Rectal smooth muscle tissue (tissue), 1 donor: ENCODE measurements around the gene PYGL.
"Not testable (repeated sequence)": the region's sequence is repeated elsewhere in the genome, so short reads cannot be mapped to it uniquely, and the experiment has no call there.

Experiments
- H3K27ac ChIP-seq: one replicate; pipeline ENCODE4 v1.7.0; 2013; ENCODE audit warnings: low read depth, low read length, inconsistent platforms
- H3K27me3 ChIP-seq: one replicate; pipeline ENCODE4 v1.7.0; 2013; ENCODE audit warnings: low read length; ENCODE audit not compliant: control insufficient read depth, insufficient read depth
- H3K36me3 ChIP-seq: one replicate; pipeline ENCODE4 v1.7.0; 2013; ENCODE audit warnings: low read length; ENCODE audit not compliant: control insufficient read depth, insufficient read depth
- H3K4me1 ChIP-seq: one replicate; pipeline ENCODE4 v1.7.0; 2013; ENCODE audit warnings: low read length; ENCODE audit not compliant: control insufficient read depth, insufficient read depth
- H3K4me3 ChIP-seq: one replicate; pipeline ENCODE4 v1.7.0; 2013; ENCODE audit warnings: low read length
- H3K9ac ChIP-seq: one replicate; pipeline ENCODE4 v1.7.0; 2013; ENCODE audit warnings: low read length

The PYGL gene

GRCh38 chr14:50932592-50933495 is 11.4 kb downstream of the PYGL start:
- no peak overlapping the region for H3K4me3 ChIP-seq
- H3K9ac ChIP-seq: no peak overlapping the region
- no peaks in the 10 kb centered on the region for H3K36me3 ChIP-seq
- no peaks in the 10 kb centered on the region for H3K4me1 ChIP-seq
- H3K27me3 ChIP-seq: no peaks in the 10 kb centered on the region
- H3K27ac ChIP-seq: no peak overlapping the region

- H3K27ac ChIP-seq: no peak overlapping the region
- H3K9ac ChIP-seq: no peak overlapping the region
- no peaks in the 10 kb centered on the region for H3K4me1 ChIP-seq
- H3K4me3 ChIP-seq: no peak overlapping the region
- no peaks in the 10 kb centered on the region for H3K36me3 ChIP-seq
- no peaks in the 10 kb centered on the region for H3K27me3 ChIP-seq
These were observed 12.1 kb downstream of the PYGL start for GRCh38 chr14:50932156-50932555.

- no peak overlapping the region for H3K9ac ChIP-seq
- no peaks in the 10 kb centered on the region for H3K36me3 ChIP-seq
- H3K4me1 ChIP-seq: no peaks in the 10 kb centered on the region
- no peak overlapping the region for H3K27ac ChIP-seq
- no peaks in the 10 kb centered on the region for H3K27me3 ChIP-seq
- H3K4me3 ChIP-seq: no peak overlapping the region
These were observed 12.7 kb downstream of the PYGL start for GRCh38 chr14:50931559-50931958.

- Histone ChIP-seq H3K4me1 (no peaks in the 10 kb centered on the region), H3K9ac (no peak overlapping the region), H3K36me3 (no peaks in the 10 kb centered on the region), H3K4me3 (no peak overlapping the region), H3K27me3 (no peaks in the 10 kb centered on the region), H3K27ac (no peak overlapping the region)
These were observed 14.8 kb downstream of the PYGL start for GRCh38 chr14:50929506-50929905.

GRCh38 chr14:50928002-50928635 is 16.2 kb downstream of the PYGL start:
- H3K36me3 ChIP-seq: no peaks in the 10 kb centered on the region
- H3K4me3 ChIP-seq: no peak overlapping the region
- no peak overlapping the region for H3K27ac ChIP-seq
- no peaks in the 10 kb centered on the region for H3K27me3 ChIP-seq
- no peak overlapping the region for H3K9ac ChIP-seq
- H3K4me1 ChIP-seq: no peaks in the 10 kb centered on the region

- Histone ChIP-seq H3K27ac (no peak overlapping the region), H3K36me3 (peaks cover 6% of the 10 kb centered on the region)
These were observed 17.4 kb downstream of the PYGL start for GRCh38 chr14:50926851-50927386.

GRCh38 chr14:50924843-50925242 is 19.4 kb downstream of the PYGL start:
- H3K36me3 ChIP-seq: peaks cover 6% of the 10 kb centered on the region
- no peak overlapping the region for H3K9ac ChIP-seq
- H3K4me1 ChIP-seq: no peaks in the 10 kb centered on the region
- H3K27ac ChIP-seq: no peak overlapping the region
- H3K4me3 ChIP-seq: no peak overlapping the region
- no peaks in the 10 kb centered on the region for H3K27me3 ChIP-seq

More at GRCh38 chr14:50926851-50927386, 17.4 kb downstream of the PYGL start:
- Histone ChIP-seq H3K27me3 (no peaks in the 10 kb centered on the region), H3K4me3 (no peak overlapping the region), H3K9ac (no peak overlapping the region), H3K4me1 (no peaks in the 10 kb centered on the region)

- no peaks in the 10 kb centered on the region for H3K4me1 ChIP-seq
- no peak overlapping the region for H3K27ac ChIP-seq
- no peak overlapping the region for H3K9ac ChIP-seq
- H3K36me3 ChIP-seq: peaks cover 6% of the 10 kb centered on the region
- H3K27me3 ChIP-seq: no peaks in the 10 kb centered on the region
- no peak overlapping the region for H3K4me3 ChIP-seq
These were observed 20.0 kb downstream of the PYGL start for GRCh38 chr14:50924236-50924635.

- Histone ChIP-seq H3K27me3 (no peaks in the 10 kb centered on the region), H3K4me3 (no peak overlapping the region), H3K36me3 (peaks cover 9% of the 10 kb centered on the region), H3K27ac (no peak overlapping the region), H3K4me1 (no peaks in the 10 kb centered on the region), H3K9ac (no peak overlapping the region)
These were observed 21.5 kb downstream of the PYGL start for GRCh38 chr14:50922803-50923202.

- Histone ChIP-seq H3K4me1 (no peaks in the 10 kb centered on the region), H3K27me3 (no peaks in the 10 kb centered on the region), H3K9ac (no peak overlapping the region), H3K27ac (no peak overlapping the region), H3K4me3 (no peak overlapping the region), H3K36me3 (peaks cover 11% of the 10 kb centered on the region)
These were observed 23.6 kb downstream of the PYGL start for GRCh38 chr14:50920482-50921230.

GRCh38 chr14:50919524-50919923 is 24.8 kb downstream of the PYGL start:
- H3K4me1 ChIP-seq, H3K27me3 ChIP-seq, H3K27ac ChIP-seq, H3K4me3 ChIP-seq, H3K9ac ChIP-seq: not testable (repeated sequence)
- peaks cover 16% of the 10 kb centered on the region for H3K36me3 ChIP-seq

- Histone ChIP-seq H3K9ac (no peak overlapping the region), H3K27me3 (no peaks in the 10 kb centered on the region), H3K27ac (no peak overlapping the region), H3K4me3 (no peak overlapping the region), H3K4me1 (no peaks in the 10 kb centered on the region), H3K36me3 (peaks cover 12% of the 10 kb centered on the region)
These were observed 26.8 kb downstream of the PYGL start for GRCh38 chr14:50917449-50917848.
